ENCODE data around the gene PPM1F. TPM values are rescaled to one million over a fixed set of nuclear protein-coding genes. Genes with fewer than 3 reads are reported as not detected.

Gene PPM1F
- total RNA-seq, 2 donors from 2014 or later: 17.0 to 29.6 TPM

DNA sequence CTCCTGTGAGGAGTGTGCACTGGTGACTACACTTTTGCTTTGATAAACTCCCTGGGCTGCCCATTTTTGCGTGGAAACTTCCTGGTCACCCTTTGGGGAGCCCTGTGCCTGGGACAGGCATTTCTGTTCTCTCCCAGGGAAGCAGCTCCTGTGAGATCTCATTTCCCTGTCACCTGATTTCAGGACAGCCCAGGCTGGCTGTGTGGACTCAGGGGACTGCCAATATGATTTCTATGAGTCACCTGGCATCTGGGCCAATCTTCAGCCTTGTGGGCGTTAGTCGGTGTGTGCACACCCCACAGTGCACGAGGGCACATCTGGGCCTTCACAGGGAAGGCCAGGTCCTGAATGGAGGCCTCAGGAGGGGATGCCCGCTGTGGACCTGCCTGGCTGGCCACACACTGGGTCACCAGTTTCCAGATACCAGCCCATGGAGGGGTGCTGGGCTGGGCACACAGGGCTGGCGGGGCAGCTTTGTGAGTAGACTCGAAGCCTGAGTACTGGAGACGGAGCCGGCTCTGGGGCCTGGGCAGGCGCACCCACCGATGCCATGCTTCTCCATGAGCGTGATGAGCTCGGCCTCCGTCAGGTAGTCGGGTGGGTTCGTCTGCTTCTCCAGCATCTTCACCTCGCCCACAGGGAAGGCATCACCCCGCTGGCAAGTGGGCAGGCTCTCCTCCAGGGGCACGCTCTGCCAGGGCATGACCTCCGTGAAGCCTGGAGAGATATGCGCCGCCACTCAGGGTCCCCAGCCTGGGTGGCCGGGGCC, 9.4 kb upstream of the PPM1F start:
- no peaks in the 10 kb centered on the region for H3K4me1 ChIP-seq
- H3K9me3 ChIP-seq: no peaks in the 10 kb centered on the region
- H3K27me3 ChIP-seq: no peaks in the 10 kb centered on the region
- peaks cover 66% of the 10 kb centered on the region for H3K36me3 ChIP-seq
- H3K27ac ChIP-seq: no peak overlapping the region
- no peak for DNase-seq (ENCODE audit: low spot score)
- no peak overlapping the region for H3K4me3 ChIP-seq
- no peak for TF ChIP-seq CTCF (IDR thresholded peaks at IDR 0.05)

- no peak for TF ChIP-seq CTCF (IDR thresholded peaks at IDR 0.05)
- no peak overlapping the region for H3K27ac ChIP-seq
- no peaks in the 10 kb centered on the region for H3K9me3 ChIP-seq
- no peaks in the 10 kb centered on the region for H3K4me1 ChIP-seq
- H3K27me3 ChIP-seq: no peaks in the 10 kb centered on the region
- no peak for DNase-seq (ENCODE audit: low spot score)
- H3K36me3 ChIP-seq: peaks cover 58% of the 10 kb centered on the region
- no peak overlapping the region for H3K4me3 ChIP-seq
These were observed 8.6 kb upstream of the PPM1F start for GRCh38 chr22:21961127-21961867.

GRCh38 chr22:21960200-21961126, 7.8 kb upstream of the PPM1F start:
- H3K36me3 ChIP-seq: peaks cover 51% of the 10 kb centered on the region
- no peaks in the 10 kb centered on the region for H3K9me3 ChIP-seq
- no peak for DNase-seq (ENCODE audit: low spot score)
- no peaks in the 10 kb centered on the region for H3K27me3 ChIP-seq
- no peaks in the 10 kb centered on the region for H3K4me1 ChIP-seq
- no peak overlapping the region for H3K27ac ChIP-seq
- H3K4me3 ChIP-seq: no peak overlapping the region
- TF ChIP-seq CTCF (IDR thresholded peaks at IDR 0.05): no peak

GRCh38 chr22:21959274-21960074, 6.8 kb upstream of the PPM1F start:
- Histone ChIP-seq H3K4me1 (no peaks in the 10 kb centered on the region), H3K4me3 (no peak overlapping the region), H3K36me3 (peaks cover 41% of the 10 kb centered on the region), H3K27ac (no peak overlapping the region), H3K27me3 (no peaks in the 10 kb centered on the region), H3K9me3 (no peaks in the 10 kb centered on the region)
- TF ChIP-seq CTCF (IDR thresholded peaks at IDR 0.05): no peak
- DNase-seq (ENCODE audit: low spot score): no peak
